Suppressor macrophage treated with lipopolysaccharide for 1 hour (primary cell): ENCODE data around the gene RCN1.
"Not testable (repeated sequence)": the region's sequence is repeated elsewhere in the genome, so short reads cannot be mapped to it uniquely, and the experiment has no call there.

ENCODE experiments used
- DNase-seq, 3 donors: peaks; one replicate each; pipeline ENCODE4 v3.0.0-alpha.2; 2020 to 2022

The RCN1 gene

GRCh38 chr11:32080361-32080980 lies 10.4 kb upstream of the RCN1 start:
- DNase-seq: no peak

- peak; percentile 59 to 77 (median 64) for DNase-seq
Measured at GRCh38 chr11:32081129-32081641, 9.7 kb upstream of the RCN1 start.

DNA sequence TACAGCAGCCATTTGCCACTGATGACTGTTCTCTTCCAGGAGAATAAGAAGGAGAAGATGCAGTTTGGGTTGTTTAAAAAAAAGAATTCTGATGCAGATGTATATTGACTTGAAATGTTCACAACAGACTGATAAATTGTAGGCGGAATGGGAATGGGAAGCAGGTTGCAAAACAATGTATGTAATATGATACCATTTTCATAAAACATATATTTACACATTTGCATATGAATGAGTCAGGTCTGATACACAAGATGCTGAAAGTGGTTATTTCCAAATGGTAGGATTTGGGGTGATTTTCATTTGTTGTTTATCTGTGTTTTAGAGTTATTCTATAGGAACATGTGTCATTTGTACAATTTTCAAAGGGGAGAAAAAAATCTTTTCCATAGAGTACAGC lies 9.0 kb upstream of the RCN1 start:
- peak in 2 of 3 donors; percentile 29 to 41 for DNase-seq

- no peak for DNase-seq
Measured at GRCh38 chr11:32082346-32082986, 8.4 kb upstream of the RCN1 start.

DNA sequence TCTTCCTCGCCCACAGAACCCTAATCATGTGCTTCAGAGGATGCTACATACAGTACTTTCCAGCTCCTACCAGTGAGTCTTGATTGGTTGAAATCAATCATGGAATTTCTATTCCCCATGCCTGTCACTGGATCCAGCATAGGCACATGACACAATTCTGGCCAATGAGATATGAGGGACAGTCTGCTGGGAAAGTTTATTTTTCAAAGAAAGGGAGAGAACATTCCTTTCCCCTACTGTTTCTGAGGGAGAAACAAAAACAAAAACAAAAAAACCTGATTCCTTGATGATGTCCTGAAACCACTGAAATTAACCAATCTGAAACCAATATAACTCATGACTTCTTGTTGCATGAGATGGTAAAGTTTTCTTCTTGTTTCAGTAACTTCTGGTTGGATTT lies 3.3 kb upstream of the RCN1 start:
- peak; percentile 56 to 77 (median 59) for DNase-seq

DNA sequence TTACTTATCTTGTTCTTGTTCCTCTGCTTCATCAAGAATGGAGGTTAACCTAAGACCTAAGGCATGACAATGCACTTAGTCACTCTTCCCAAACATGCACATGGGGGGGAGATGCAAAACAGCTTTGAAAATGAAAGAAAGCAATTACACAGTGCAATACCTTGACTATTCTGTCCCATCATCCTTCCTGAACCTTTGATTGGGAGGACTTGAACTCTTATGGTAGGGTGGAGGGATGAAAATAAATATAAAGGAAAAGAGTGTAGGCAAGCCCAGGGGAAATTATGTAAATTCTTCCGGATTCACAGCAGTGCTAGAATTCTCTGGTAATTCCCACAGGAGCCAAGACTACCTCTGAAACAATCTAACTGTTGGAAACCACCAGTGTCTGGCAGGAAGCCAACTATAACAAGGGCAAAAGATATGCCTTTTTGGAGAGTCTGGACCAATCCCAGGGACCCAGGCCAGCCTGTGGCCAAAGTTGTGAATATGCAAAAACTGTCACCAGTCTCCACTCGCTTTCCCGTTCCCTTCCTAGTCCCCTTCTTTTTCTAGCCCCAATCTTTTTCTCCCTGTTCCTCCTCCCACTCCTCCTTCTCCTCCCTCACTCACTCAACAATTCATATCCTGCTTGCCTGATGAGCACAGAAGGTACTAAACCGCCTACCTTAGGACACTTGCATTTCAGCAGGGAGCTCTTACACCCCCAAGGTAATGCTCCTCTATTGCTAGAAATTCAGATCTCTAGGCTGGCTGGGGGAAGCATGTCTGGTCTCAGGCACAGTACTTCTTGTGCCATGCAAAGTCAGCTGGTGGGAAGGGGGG lies 2.5 kb upstream of the RCN1 start:
- DNase-seq: peak; percentile 40 to 72 (median 54)

GRCh38 chr11:32092581-32093170 lies 1.8 kb downstream of the RCN1 start:
- DNase-seq: no peak

DNA sequence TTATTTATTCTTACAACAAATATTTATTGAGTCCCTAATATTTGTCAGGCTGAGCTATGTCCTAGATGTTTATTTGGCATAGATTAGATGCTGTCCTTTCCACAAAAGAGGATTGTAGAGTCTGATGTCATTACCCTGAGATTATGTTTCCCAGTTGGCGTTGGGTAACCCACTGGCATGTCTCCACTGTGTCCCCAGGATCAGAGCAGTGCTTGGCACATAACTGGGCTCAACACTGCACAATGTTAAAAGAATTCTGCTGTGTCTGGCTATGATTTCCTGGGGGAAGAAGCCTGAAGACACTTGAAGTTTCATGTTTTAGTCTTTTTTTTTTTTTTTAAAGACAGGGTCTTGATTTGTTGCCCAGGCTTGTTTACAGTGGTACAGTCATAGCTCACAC lies 4.0 kb downstream of the RCN1 start:
- no peak for DNase-seq

DNA sequence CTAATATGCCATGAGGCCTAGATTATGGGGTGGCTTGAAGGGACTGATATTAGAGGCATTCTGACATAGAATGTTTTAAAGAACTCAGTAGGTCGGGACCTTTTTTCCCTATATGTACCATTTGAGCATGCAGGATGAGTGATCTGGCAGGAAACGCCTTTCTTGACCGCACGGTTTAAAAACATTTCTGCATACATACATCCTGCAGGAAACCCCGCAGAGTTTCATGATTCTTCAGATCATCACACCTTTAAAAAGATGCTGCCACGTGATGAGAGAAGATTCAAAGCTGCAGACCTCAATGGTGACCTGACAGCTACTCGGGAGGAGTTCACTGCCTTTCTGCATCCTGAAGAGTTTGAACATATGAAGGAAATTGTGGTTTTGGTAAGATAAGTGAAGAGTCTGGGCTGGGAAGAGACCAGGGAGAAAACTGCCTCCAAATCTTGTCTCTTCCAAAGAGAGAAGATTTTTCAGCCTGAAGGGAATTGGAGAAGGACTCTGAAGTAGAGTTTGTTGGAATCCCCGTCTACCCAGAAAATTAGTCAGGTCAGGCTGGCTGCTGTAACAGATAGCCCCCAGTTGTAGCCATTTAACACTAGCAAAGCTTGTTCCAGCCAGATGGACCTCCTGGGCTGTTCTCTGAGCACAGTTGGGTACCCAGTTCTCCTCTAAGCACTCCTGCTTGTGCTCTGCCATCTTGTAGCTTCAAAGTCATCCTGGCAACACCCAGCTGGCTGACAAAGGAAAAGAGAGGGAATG lies 7.4 kb downstream of the RCN1 start:
- no peak for DNase-seq

DNA sequence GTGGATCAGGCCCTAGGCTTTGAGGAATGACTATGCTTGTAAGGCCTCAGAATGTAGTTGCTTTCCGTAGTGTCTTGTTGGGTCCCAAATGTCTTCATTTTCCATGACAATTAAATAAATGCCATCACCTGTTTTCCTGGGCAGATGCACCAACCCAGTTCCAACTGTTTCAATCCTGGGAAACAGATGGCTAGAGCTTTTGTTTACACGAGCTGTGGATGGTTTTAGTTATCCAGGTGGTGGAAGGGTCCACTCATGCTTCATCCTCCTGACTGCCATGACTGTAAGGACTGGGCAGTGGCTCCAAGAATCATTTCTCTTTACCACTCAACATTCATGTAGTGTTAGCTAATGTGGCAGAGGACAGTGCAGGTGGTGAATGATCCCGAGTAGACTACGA lies 8.6 kb downstream of the RCN1 start:
- DNase-seq: no peak

GRCh38 chr11:32100495-32100894 lies 9.6 kb downstream of the RCN1 start:
- DNase-seq: peak; percentile 29 to 45 (median 36)

- no peak for DNase-seq
Measured at GRCh38 chr11:32101791-32102190, 10.9 kb downstream of the RCN1 start.

GRCh38 chr11:32103121-32103719 lies 12.3 kb downstream of the RCN1 start:
- not testable (repeated sequence) for DNase-seq

- DNase-seq: no peak
Measured at GRCh38 chr11:32103941-32104340, 13.1 kb downstream of the RCN1 start.

DNA sequence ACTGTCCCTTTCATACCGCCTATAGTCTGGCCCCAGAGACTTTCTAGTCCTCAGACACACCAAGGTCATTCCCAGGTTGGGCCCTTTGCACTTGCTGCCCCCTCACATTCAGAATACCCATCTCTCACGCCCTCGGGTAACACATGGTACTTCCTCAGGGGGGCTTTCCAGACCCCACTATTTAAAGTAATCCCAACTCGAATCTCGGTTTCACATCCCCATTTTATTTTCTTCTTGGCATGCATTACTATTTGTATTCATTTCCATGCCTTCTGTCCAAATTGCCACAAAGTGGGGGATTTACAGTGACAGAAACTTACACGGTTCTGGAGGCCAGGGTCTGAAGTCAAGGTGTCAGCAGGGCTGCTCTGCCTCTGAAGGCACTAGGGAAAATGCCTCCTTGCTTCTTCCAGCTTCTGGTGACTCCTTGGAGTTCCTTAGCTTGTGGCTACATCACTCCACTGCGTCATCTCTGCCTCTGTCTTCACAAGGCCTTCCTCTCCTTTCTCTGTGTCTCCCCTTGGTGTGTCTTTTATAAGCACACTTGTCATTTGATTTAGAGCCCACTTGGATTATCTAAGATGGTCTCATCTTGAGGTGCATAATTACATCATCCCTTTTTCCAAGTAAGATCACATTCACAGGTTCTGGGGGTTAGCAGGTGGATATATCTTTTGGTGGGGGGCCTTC lies 15.1 kb downstream of the RCN1 start:
- peak; percentile 16 to 46 (median 32) for DNase-seq

- DNase-seq: no peak
Measured at GRCh38 chr11:32107647-32108046, 16.8 kb downstream of the RCN1 start.

DNA sequence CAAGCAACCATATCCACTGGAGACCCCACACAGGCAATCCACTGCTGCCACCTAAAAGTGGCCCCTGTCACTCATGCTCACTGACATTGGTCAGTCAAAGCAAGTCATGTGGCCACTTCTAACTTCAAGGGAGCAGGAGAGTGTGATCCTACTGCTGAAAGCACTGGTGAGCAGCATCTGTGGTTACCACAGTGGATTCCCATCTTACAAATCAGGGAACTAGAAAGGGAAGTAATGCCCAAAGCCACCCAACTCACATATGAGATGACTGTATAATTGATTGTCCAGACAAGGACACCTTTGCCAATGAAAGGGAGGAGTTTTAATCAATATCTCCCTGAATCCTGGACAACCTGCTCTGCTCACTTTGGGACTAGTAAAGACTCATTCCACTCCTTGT lies 17.7 kb downstream of the RCN1 start:
- peak; percentile 58 to 67 (median 65) for DNase-seq

DNA sequence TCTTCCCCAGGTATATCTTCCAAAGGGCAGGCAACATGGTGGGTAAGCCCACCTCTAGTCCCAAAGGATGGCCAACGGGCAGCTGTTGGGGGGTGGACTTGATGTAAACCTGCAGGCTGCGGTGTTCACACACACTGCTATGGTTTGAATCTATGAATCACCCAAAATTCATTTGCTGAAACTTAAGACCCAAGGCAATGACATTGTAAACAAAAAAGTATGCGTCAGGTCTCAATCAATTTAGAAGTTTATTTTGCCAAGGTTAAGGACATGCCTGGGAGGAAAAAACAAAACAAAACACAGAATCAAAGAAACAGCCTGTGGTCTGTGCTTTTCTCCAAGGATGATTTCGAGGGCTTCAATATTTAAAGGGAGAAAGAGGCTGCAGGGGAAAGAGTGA lies 18.3 kb downstream of the RCN1 start:
- DNase-seq: no peak

GRCh38 chr11:32109592-32109991 lies 18.7 kb downstream of the RCN1 start:
- DNase-seq: no peak

GRCh38 chr11:32110795-32111194 lies 19.9 kb downstream of the RCN1 start:
- no peak for DNase-seq

DNA sequence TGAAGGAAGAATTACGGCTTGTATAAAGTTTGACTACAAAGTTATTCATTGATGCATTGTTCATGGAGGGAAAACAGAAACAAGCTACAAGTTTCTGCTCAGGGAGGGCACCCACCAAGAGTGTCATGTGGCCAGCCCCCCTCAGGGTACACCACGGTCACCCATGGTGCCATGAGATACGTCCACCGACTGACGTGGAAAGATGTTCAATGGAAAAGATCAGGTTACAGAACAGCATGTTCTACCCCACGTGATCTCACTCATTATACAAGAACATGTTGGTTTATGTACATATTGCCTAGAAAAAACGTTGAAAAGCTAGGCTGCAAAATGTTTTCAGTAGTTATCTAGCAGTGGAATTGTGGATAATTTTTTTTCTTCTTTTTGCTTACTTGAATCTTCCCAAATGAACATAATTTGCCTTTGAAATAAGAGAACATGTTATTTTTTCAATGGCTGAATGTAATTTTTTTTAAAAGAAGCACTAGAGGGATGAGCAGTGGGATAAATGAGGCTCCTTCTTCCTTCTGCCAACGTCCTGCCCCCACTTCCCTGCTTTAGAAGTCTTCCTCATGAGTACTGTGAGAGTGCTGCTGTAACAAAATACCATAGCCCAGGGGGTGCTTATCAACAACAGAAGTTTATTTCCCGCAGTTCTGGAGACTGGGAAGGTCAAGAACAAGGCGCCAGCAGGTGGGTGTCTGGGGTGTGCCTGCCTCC lies 22.5 kb downstream of the RCN1 start:
- no peak for DNase-seq
